DND-41 (cell line): ENCODE measurements around the gene PSD4.

Source experiments
- ATAC-seq: fragments of 200-7000 bp; cut with Tn5 transposase; 3 replicates; pipeline ENCODE4 v1.9.1; 2021; ENCODE audit warnings: low read depth; ENCODE audit not compliant: insufficient read depth
- DNase-seq: peaks from one replicate; pipeline ENCODE4 v3.0.0-alpha.2; 2020
- H2AFZ ChIP-seq: 2 replicates; pipeline ENCODE4 v1.6.0; 2012; ENCODE audit warnings: low read depth, low read length
- H3K27ac ChIP-seq: 2 replicates; pipeline ENCODE4 v1.5.1; 2012; ENCODE audit warnings: low read length, inconsistent platforms
- H3K27me3 ChIP-seq: fragments of 200-600 bp; sonication (generic); 2 replicates; pipeline ENCODE4 v1.6.0; 2012; ENCODE audit warnings: low read length, mild to moderate bottlenecking, inconsistent platforms; ENCODE audit not compliant: insufficient read depth, poor library complexity
- H3K36me3 ChIP-seq: 2 replicates; pipeline ENCODE4 v1.5.1; 2012; ENCODE audit warnings: low read length, inconsistent platforms; ENCODE audit not compliant: insufficient read depth
- H3K4me1 ChIP-seq: 2 replicates; pipeline ENCODE4 v1.5.1; 2012; ENCODE audit warnings: mild to moderate bottlenecking, low read length; ENCODE audit not compliant: insufficient read depth
- H3K4me2 ChIP-seq: 2 replicates; pipeline ENCODE4 v1.6.0; 2012; ENCODE audit warnings: mild to moderate bottlenecking, moderate library complexity, low read length, inconsistent platforms; ENCODE audit not compliant: insufficient read depth
- H3K4me3 ChIP-seq, 2 experiments: fragments of 200-600 bp in 1 of 2; shearing (Covaris generic) in 1 of 2; 2 replicates each; pipeline ENCODE4 v1.5.1; 2012 to 2016; ENCODE audit warnings: inconsistent platforms in 2 of 2, low read length in 2 of 2, mild to moderate bottlenecking in 2 of 2, low read depth in 1 of 2, moderate library complexity in 1 of 2
- H3K79me2 ChIP-seq: 2 replicates; pipeline ENCODE4 v1.6.0; 2012; ENCODE audit warnings: low read length, inconsistent platforms; ENCODE audit not compliant: insufficient read depth
- H3K9ac ChIP-seq: 2 replicates; pipeline ENCODE4 v1.6.0; 2012; ENCODE audit warnings: low read depth, mild to moderate bottlenecking, inconsistent platforms, low read length, moderate library complexity
- H3K9me3 ChIP-seq: 2 replicates; pipeline ENCODE4 v1.5.1; 2012; ENCODE audit warnings: low read length, moderate library complexity, mild to moderate bottlenecking, inconsistent platforms; ENCODE audit not compliant: insufficient read depth, severe bottlenecking
- H4K20me1 ChIP-seq: 2 replicates; pipeline ENCODE4 v1.6.0; 2012; ENCODE audit warnings: low read length; ENCODE audit not compliant: insufficient read depth
- CTCF ChIP-seq: IDR thresholded peaks from 2 replicates; pipeline ENCODE4 v1.5.1; 2012; ENCODE audit warnings: borderline replicate concordance, low read length, moderate library complexity, mild to moderate bottlenecking; ENCODE audit not compliant: poor library complexity, severe bottlenecking; ENCODE audit errors: extremely low read depth
- EZH2 ChIP-seq: IDR thresholded peaks from 3 replicates; pipeline ENCODE4 v1.6.1; 2012; ENCODE audit warnings: borderline replicate concordance, low read depth, mild to moderate bottlenecking, moderate library complexity, low read length, inconsistent platforms; ENCODE audit not compliant: severe bottlenecking

PSD4 gene

GRCh38 chr2:113192459-113193100 lies 18.8 kb downstream of the PSD4 start:
- ATAC-seq (peak; percentile 20; the same call in 1 of the 3 replicates), DNase-seq (no peak)
- H3K4me3 ChIP-seq: no peak overlapping the region
- no peak overlapping the region for H2AFZ ChIP-seq
- H3K9ac ChIP-seq: no peak overlapping the region
- no peak overlapping the region for H3K4me2 ChIP-seq
- peaks cover 23% of the 10 kb centered on the region for H4K20me1 ChIP-seq
- H3K4me1 ChIP-seq: no peaks in the 10 kb centered on the region
- H3K27ac ChIP-seq: no peak overlapping the region
- TF ChIP-seq CTCF (peak; percentile 40), EZH2 (no peak)
- H3K79me2 ChIP-seq: peaks cover 21% of the 10 kb centered on the region
- no peaks in the 10 kb centered on the region for H3K9me3 ChIP-seq
- no peaks in the 10 kb centered on the region for H3K27me3 ChIP-seq
- peaks cover 91% of the 10 kb centered on the region for H3K36me3 ChIP-seq

GRCh38 chr2:113195923-113196501 lies 22.2 kb downstream of the PSD4 start:
- Histone ChIP-seq H3K27me3 (no peaks in the 10 kb centered on the region), H3K9ac (no peak overlapping the region), H3K9me3 (no peaks in the 10 kb centered on the region), H3K4me2 (no peak overlapping the region), H2AFZ (no peak overlapping the region), H3K4me3 (no peak overlapping the region), H3K36me3 (peaks cover 99% of the 10 kb centered on the region), H3K4me1 (no peaks in the 10 kb centered on the region), H3K27ac (no peak overlapping the region), H4K20me1 (peaks cover 30% of the 10 kb centered on the region), H3K79me2 (peaks cover under 1% of the 10 kb centered on the region; the same call in 1 of the 2 replicates)
- ATAC-seq (no peak), DNase-seq (no peak)
- TF ChIP-seq EZH2: no peak
- TF ChIP-seq CTCF: no peak

- Histone ChIP-seq H3K27ac (no peak overlapping the region), H3K9ac (no peak overlapping the region), H4K20me1 (peaks cover 35% of the 10 kb centered on the region), H3K4me2 (no peak overlapping the region), H3K4me1 (no peaks in the 10 kb centered on the region), H3K9me3 (no peaks in the 10 kb centered on the region), H3K27me3 (no peaks in the 10 kb centered on the region), H3K4me3 (no peak overlapping the region), H2AFZ (no peak overlapping the region), H3K79me2 (no peaks in the 10 kb centered on the region), H3K36me3 (peaks cover 99% of the 10 kb centered on the region)
- no peak for TF ChIP-seq CTCF
- no peak for TF ChIP-seq EZH2
- ATAC-seq: no peak
- DNase-seq: no peak
Observed at GRCh38 chr2:113196839-113197238, 23.1 kb downstream of the PSD4 start.
